H1 (cell line): Measurements from ENCODE around the gene MYO1G. TPM values are rescaled to one million over a fixed set of nuclear protein-coding genes. Genes with fewer than 3 reads are reported as not detected.

Experiments
- CEBPB ChIP-seq: IDR thresholded peaks from 2 replicates; pipeline ENCODE4 v1.6.1; 2012; ENCODE audit warnings: low read depth, low read length
- E2F6 ChIP-seq: IDR thresholded peaks from 2 replicates; pipeline ENCODE4 v1.6.1; 2012; ENCODE audit warnings: inconsistent platforms
- POLR2AphosphoS5 ChIP-seq: IDR thresholded peaks from 2 replicates; pipeline ENCODE4 v1.6.1; 2011; ENCODE audit warnings: low read depth, low read length
- SAP30 ChIP-seq: fragments of 300-600 bp; sonication (generic); IDR thresholded peaks from 2 replicates; pipeline ENCODE4 v1.7.1; 2012; ENCODE audit warnings: low read length, moderate library complexity, mild to moderate bottlenecking, inconsistent platforms; ENCODE audit not compliant: insufficient read depth, insufficient replicate concordance
- SP4 ChIP-seq: IDR thresholded peaks from 2 replicates; pipeline ENCODE4 v1.6.1; 2012; ENCODE audit warnings: low read length, inconsistent platforms
- SRF ChIP-seq: IDR thresholded peaks from 2 replicates; pipeline ENCODE4 v1.6.1; 2011; ENCODE audit warnings: mild to moderate bottlenecking, low read depth, low read length, moderate library complexity
- polyA plus RNA-seq, 7 experiments: library from polyadenylated mRNA; depleted of rRNA in 3 of 7; stranded (reverse) in 5 of 7; unstranded in 2 of 7; fragments of >200 nt in 5 of 7; fragments of 200-250 nt in 2 of 7; gene quantifications; 1 replicate in 5 of 7; 2 replicates in 1 of 7; 4 replicates in 1 of 7; pipeline versions ENCODE4 v1.2.1 to v1.2.3, GENCODE V29; 2011 to 2013; ENCODE audit warnings: missing spikeins in 2 of 7, mixed read lengths in 2 of 7
- total RNA-seq: library from RNA; stranded (reverse); fragmentation: NEBNext Ultra II Directional; extraction: Animal tissue kit (Norgen Biotek cat#: 25700); gene quantifications from 2 replicates; pipeline ENCODE4 v1.2.1, GENCODE V29; 2021

Gene MYO1G
- total and polyA plus RNA-seq, 2 of the 8 experiments (the other 6 are each of a cell fraction or from before 2014, with no cell fraction given) = 0.08 to 0.19 TPM

- TF ChIP-seq SRF (no peak), E2F6 (no peak), CEBPB (no peak), SP4 (no peak), SAP30 (no peak), POLR2AphosphoS5 (no peak)
Measured at GRCh38 chr7:44922351-44922694, 56.5 kb downstream of the MYO1G start (continued).
